Measurements from ENCODE around the gene TRAF2. TPM values are rescaled to one million over a fixed set of nuclear protein-coding genes. Genes with fewer than 3 reads are reported as not detected.

TRAF2 gene
- total RNA-seq, 4 donors from 2014 or later: 8.6 to 16.1 (median 10.5) TPM

GRCh38 chr9:136965771-136966484 lies 79.6 kb downstream of the TRAF2 start:
- Histone ChIP-seq H3K27ac (no peak overlapping the region), H3K27me3 (no peaks in the 10 kb centered on the region), H3K36me3 (no peaks in the 10 kb centered on the region), H3K9me3 (no peaks in the 10 kb centered on the region), H3K4me1 (peaks cover 32% of the 10 kb centered on the region), H3K4me3 (no peak overlapping the region)
- 31% methylated on average over 23 of the region's 23 CpGs for WGBS
- no peak for DNase-seq (ENCODE audit: low spot score in 2 of 2)
- TF ChIP-seq CTCF (IDR thresholded peaks at IDR 0.05) (no peak), POLR2A (IDR thresholded peaks at IDR 0.05) (no peak), POLR2AphosphoS5 (IDR thresholded peaks at IDR 0.05) (no peak), EP300 (IDR thresholded peaks at IDR 0.05) (no peak)

DNA sequence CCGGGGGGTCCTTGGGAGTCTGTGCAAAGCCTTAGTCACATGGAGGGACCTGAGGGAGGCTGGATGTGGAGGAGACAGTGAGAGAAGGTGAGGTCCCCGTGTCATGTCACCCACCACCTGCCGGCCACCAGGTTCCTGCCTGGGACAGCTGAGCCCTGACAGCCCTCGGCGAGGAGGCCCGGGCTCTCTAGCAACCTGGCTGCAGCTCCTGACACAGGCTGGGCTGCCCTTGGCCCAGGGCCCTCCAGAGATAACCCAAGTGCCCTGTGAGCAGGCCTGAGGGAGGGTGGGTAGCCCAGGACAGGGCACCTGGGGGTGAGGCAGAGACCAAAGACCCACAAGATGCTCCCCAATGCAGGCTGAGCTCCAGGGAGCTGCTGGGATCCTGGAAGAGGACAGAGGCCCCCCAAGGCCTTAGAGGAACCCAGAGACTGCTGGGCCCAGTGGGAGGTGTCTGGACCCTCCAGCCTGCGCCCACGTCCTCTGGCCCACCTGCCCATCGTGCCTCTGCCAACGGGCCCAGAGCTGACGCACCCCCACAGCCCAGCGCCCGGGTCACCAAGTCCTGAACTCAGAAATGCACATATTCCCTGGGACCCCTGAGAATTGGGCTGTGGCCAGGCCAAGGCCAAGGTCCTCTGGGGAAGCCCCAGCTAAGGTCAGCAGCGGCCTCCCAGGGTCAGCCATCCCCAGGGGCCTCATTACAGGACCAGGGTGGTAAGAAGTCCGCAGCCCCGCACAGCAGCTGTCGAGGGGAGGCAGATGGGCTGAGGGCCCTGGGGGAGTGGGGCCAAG lies 82.2 kb downstream of the TRAF2 start:
- TF ChIP-seq CTCF (IDR thresholded peaks at IDR 0.05) (no peak), POLR2AphosphoS5 (IDR thresholded peaks at IDR 0.05) (no peak), EP300 (IDR thresholded peaks at IDR 0.05) (no peak), POLR2A (IDR thresholded peaks at IDR 0.05) (no peak)
- Histone ChIP-seq H3K4me1 (peaks cover 21% of the 10 kb centered on the region), H3K27me3 (no peaks in the 10 kb centered on the region), H3K36me3 (no peaks in the 10 kb centered on the region), H3K27ac (no peak overlapping the region), H3K4me3 (no peak overlapping the region), H3K9me3 (no peaks in the 10 kb centered on the region)
- no peak for DNase-seq (ENCODE audit: low spot score in 2 of 2)
- 86% methylated on average over 6 of the region's 17 CpGs for WGBS

DNA sequence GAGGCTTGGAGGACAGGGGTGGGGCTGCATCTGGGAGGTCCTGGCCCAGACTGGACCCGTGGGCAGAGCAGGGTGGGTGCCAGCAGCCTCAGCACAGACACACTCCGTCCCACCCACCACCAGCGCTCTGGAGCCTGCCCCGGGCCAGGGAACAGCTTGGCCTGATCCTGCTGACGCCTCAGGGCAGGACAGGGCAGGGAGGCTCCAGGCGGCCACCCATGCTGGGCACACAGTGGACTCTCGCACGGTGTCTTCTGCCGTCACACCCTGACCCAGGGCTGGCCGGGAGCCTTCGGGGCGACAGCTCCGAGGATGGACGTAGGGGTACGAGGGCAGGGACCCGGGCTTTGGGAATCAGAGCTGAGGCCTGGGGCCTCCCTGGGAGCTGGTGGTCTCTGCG lies 82.8 kb downstream of the TRAF2 start:
- Histone ChIP-seq H3K27ac (no peak overlapping the region), H3K4me3 (no peak overlapping the region), H3K27me3 (no peaks in the 10 kb centered on the region), H3K9me3 (no peaks in the 10 kb centered on the region), H3K36me3 (no peaks in the 10 kb centered on the region), H3K4me1 (peaks cover 14% of the 10 kb centered on the region)
- WGBS: 40% methylated on average over 1 of the region's 17 CpGs
- no peak for DNase-seq (ENCODE audit: low spot score in 2 of 2)
- no peak for TF ChIP-seq POLR2AphosphoS5 (IDR thresholded peaks at IDR 0.05)
- TF ChIP-seq POLR2A (IDR thresholded peaks at IDR 0.05): no peak
- no peak for TF ChIP-seq EP300 (IDR thresholded peaks at IDR 0.05)
- TF ChIP-seq CTCF (IDR thresholded peaks at IDR 0.05): no peak

- Histone ChIP-seq H3K27me3 (no peaks in the 10 kb centered on the region), H3K9me3 (no peaks in the 10 kb centered on the region), H3K36me3 (no peaks in the 10 kb centered on the region), H3K4me3 (no peak overlapping the region), H3K4me1 (peaks cover 14% of the 10 kb centered on the region), H3K27ac (no peak overlapping the region)
- no peak for DNase-seq (ENCODE audit: low spot score in 2 of 2)
- TF ChIP-seq POLR2AphosphoS5 (IDR thresholded peaks at IDR 0.05) (no peak), POLR2A (IDR thresholded peaks at IDR 0.05) (no peak), CTCF (IDR thresholded peaks at IDR 0.05) (no peak), EP300 (IDR thresholded peaks at IDR 0.05) (no peak)
- WGBS: 90% methylated on average over 2 of the region's 5 CpGs
These were observed 83.5 kb downstream of the TRAF2 start for GRCh38 chr9:136969774-136970173.

- no CpG with 5 or more reads among the region's 11 CpGs for WGBS
- H3K36me3 ChIP-seq: no peaks in the 10 kb centered on the region
- TF ChIP-seq EP300 (IDR thresholded peaks at IDR 0.05): no peak
- H3K9me3 ChIP-seq: no peaks in the 10 kb centered on the region
- DNase-seq (ENCODE audit: low spot score in 2 of 2): no peak
- H3K27ac ChIP-seq: no peak overlapping the region
- H3K4me1 ChIP-seq: peaks cover 18% of the 10 kb centered on the region
- H3K4me3 ChIP-seq: no peak overlapping the region
- no peaks in the 10 kb centered on the region for H3K27me3 ChIP-seq
These were observed 84.0 kb downstream of the TRAF2 start for GRCh38 chr9:136970361-136970760.
